Cerebellar nuclear complex (tissue), 1 donor: ENCODE data around the gene LMAN1L.

ENCODE experiments used
- DNase-seq, 2 experiments: peaks; one replicate each; lab custom pipeline; 2025; lab: John Stamatoyannopoulos, UW

The LMAN1L gene

DNA sequence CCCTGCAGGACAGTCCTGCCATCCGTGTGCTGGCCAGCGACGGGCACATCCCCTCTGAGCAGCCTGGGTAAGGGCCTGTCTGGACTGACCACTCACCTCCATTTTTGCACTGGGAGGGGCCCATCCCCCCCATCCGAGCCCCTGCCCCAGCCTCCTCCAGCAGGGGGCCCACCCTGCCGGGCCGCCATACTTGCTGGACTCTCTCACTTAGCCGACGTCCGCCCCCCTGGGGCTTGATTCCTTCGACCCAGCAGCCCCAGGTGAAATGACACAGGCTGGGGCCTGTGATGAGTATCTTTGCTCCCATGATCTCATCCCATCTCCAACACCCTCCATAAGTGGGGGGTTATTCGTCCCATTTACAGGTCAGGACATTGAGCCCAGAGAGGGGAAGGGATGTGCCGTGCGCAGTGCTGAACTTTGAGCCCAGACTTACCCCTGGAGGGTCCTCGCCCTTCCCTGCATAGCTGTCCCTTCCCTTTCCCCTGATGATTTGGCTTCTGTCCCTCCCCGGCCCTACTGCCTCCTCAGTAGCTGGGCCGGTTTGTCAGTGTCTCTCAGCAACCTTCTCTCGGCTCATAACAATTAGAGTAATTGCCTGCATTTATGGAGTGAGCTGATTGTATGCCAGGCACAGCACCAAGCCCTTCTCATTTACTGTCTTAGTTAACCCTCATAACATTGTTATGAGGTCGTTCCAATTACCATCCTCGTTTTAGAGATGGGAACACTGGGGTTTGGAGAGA is 4.2 kb downstream of the LMAN1L start:
- DNase-seq: no peak

DNA sequence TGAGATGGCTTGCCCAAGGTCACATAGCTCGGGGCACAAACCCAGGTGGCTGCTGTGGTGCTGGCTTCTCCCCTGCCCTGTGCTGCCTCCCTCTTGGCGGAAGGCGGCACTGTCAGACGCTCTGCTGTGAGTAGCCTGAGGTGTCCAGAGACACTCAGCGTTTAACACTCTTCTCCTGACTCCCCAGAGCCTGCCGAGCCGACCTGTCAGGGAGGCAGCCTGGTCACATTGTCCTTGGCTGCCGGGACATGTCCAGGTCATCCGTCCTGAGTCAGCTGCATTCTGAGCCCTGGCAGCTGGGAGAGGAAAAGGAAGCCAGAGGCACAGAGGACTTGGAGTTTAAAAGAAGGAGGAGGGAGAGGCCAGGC is 4.7 kb downstream of the LMAN1L start:
- DNase-seq: no peak

DNA sequence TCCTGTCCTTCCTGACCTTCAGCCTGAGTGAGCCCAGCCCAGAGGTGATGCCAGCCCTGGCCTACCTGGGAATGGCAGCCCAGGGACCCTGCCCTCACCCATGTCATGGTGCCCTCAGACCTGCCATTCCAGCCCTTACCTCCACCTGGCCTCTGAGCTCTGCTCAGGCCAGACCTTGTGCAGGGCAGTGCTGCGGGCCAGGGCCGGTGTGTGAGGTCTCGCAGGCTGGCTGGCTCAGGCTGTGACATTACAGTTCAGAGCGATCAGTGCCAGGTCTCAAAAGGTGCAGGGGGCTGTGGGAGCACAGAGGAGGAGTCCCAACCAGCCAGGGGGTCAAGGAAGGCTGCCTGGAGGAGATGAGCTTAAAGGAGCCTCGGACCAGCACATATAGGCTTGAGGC is 7.4 kb downstream of the LMAN1L start:
- DNase-seq: no peak

DNA sequence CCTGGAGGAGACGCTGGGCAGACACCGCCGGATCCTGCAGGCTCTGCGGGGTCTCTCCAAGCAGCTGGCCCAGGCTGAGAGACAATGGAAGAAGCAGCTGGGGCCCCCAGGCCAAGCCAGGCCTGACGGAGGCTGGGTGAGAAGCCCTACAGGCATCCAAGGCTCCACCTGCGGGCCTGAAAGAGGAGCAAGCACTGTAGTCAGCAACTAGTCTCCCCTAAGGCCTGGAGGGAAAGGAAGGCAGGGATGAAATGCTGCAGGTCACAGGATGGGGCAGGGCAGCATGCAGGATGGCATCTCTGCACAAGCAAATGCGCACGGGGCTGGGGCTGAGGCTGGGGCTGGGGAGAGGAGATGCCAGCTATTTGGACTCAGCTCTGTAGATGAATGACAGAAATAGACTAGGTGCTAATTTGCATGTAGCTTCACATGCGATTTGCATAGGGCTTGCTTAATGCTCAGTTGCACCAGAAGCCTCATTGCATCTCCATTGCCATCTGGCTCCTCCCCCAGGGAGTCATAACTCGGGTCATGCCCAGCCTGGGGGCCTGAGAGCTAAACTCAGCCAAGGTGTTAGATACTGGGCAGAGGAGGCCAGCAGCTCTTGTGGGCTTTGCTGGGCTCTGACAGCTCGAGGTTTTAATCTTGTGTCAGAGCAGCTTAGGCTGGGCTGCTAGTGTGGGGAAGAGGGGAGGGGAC is 8.6 kb downstream of the LMAN1L start:
- no peak for DNase-seq

DNA sequence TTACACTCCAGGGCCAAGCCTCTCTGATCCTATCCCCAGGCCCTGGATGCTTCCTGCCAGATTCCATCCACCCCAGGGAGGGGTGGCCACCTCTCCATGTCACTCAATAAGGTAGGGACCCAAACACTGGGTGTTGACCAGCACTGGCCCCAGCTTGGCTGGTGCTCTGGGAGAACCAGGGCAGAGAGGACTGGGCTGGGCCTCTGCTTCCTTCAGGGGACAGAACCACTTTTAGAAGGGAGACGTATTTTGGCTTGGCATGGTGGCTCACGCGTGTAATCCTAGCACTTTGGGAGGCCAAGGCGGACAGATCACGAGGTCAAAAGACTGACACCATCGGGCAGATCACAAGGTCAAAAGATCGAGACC is 9.1 kb downstream of the LMAN1L start:
- DNase-seq: no peak

DNA sequence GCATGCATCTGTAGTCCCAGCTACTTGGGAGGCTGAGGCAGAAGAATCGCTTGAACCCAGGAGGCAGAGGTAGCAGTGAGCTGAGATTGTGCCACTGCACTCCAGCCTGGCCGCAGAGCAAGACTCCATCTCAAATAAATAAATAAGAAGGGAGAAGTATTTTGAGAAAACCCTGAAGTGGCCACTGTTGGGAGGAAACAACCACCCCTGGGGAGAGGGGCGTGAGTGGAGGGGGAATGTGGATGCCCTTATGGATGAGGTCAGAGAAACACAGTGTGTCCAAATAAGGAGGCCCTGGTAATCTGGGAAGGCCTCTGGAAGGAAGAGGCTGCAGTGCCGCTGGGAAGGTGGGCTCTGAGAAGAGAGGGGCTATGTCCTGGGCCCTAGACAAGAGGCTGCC is 9.6 kb downstream of the LMAN1L start:
- DNase-seq: no peak

DNA sequence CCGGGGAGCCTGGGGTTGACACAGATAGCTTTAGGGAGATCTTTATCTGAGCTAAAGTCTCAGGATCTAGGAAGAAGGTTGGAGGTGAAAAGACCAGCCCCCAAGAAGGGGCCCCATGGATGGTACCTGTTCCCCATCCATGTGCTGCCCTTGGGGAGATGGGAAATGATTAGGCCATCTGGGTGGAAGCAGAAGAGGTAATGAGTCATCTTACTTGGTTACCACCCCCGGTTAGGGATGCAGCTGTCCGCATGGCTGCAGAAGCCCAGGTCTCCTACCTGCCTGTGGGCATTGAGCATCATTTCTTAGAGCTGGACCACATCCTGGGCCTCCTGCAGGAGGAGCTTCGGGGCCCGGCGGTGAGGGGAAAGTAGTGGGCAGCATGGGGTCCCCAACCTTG is 10.7 kb downstream of the LMAN1L start:
- no peak for DNase-seq

DNA sequence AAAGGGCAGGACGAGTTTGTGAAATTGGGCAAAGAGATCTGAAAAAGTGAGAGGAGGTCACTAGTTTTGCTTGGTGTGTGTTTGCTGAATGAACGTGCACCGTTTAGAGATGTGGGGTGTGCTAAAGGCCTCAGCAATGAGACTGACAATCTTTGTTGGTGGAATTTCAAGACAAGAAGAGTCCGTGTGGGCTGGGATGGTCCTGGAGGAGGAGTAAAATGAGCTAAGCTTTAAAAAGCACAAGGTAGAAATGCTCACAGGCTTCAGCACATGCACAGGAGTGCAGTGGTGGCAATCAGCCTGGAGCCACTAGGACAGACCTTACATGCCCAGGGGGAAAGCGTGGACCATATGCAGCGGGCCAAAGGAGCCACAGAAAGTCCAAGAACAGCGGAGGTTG is 12.3 kb downstream of the LMAN1L start:
- no peak for DNase-seq

DNA sequence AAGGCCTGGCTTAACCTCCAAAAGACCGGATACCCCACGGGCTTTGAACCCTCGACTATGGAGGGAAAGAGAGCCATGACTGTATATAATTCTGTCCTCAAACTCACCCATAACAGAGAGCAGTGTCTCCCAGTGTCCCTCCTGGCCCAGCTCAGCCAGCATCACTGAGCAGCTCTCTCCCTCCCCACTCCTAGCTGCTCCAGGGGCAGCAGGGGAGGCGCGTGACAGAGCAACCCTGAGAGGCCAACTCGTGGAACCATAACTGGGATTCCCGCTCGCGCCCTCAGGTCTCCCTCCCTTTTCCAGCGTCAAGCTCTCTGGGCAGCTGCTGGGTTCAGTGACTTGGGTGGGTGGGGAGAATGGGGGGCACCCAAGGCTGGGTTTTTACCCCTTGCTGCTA is 13.2 kb downstream of the LMAN1L start:
- no peak for DNase-seq

DNA sequence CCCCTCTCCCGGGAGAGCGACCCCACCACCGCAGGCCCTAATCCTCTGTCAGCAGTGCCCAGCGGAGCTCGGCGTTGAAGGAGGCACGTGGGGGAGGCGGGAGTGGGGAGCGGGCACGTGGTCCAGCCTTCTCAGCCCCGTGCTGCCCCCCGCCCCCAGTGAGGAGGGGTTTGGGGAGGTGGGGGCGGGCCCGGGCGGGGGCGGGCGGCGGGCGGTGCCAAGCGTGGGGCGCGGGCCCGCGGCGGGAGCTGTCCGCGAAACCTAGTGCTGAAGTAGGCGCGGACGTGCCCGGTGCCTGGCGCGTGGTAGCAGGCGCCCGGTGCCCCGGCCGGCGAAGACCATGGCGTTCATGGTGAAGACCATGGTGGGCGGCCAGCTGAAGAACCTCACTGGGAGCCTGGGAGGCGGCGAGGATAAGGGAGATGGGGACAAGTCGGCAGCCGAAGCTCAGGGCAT is 13.8 kb downstream of the LMAN1L start, which contains the start of gene CPLX3:
CPLX3 (plus strand) TSS at position 264 of the 456 bp plus-strand sequence; CDS start at position 341, 77 bp downstream.
- no peak for DNase-seq

DNA sequence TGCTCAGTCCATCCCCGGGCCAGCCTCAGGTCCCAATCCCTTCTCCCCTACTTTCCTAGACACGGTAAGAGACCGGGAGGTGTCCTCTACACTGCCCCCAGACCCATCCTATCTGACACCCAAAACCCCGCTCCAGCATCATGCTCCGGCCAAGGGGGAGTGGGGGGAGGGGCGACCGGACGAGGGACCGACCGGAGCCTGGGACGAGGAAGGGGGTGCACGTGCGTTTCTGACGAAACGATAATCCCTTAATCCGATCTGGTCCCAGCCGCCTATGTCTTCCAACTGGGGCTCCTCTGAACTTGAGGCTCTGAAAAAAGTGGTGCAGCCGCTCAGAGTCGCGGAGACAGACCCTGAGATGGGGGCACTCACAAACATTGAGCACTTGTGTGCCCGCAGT is 14.3 kb downstream of the LMAN1L start:
- no peak for DNase-seq

DNA sequence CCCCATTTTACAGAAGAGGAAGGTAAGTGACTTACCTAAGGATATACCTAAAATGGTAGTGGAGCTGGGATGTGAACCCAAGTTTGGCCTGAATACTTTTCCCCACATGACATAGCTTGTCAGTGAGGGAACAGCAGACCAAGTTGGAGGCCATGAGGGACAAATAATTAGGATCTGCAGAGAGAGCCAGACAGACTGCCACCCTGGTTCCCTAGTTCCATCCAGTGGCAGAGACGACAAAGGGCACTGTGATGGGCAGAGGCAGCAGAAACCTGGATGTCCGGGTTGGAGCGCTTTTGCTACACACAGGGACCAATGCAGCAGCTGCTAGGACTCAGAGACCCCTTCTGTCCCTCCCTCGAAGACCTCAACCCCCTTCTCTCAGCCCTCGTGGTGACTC is 15.0 kb downstream of the LMAN1L start:
- no peak for DNase-seq

DNA sequence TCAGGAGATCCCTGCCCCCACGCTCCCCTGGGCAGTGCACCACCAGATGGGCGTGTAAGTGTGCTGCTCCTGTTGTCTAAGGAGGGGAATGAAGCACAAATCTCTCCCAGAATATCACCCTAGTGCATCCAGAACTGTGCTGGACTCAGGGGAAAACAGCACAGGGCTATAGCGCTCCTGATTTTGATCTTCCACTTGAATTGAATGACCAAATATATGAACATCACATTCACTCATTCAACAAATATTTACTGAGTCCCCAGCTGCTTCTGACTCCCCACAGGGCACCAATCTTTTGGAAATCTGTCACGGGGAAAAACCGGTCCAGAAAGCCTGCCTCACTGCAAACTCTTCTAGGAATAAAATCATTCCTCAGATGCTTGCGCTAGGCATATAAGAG is 16.2 kb downstream of the LMAN1L start:
- DNase-seq: no peak

DNA sequence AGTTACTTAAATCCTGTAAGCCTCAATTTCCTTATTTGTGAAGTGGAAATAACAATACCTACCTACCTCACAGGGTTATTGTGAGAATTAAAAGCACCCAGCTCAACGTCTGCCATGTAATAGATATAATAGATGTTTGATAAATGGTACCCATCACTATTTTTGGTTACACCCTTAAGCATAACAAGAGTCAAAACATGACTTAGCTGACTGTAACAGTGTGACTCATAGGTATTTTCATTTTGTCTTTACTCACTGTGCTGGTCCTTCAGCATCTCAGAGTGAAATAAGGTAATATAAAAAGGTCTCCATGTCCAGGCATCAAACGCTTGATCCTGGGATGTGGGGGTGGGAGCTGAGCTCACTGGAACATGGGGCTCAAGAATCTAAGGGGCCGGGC is 16.9 kb downstream of the LMAN1L start:
- no peak for DNase-seq

DNA sequence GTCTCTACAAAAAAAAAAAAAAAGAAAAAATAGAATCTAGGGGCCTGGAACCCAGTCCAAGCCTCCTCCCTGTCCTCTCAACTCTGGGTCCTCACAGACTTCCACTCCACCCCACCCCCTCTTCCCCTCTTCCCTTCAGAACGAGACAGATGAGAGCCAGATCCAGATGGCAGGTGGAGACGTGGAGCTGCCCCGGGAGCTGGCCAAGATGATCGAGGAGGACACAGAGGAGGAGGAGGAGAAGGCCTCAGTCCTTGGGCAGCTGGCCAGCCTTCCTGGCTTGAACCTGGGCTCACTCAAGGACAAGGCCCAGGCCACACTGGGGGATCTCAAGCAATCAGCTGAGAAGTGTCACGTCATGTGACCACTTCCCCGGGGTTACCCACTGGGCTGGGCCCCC is 17.4 kb downstream of the LMAN1L start:
- DNase-seq: no peak

DNA sequence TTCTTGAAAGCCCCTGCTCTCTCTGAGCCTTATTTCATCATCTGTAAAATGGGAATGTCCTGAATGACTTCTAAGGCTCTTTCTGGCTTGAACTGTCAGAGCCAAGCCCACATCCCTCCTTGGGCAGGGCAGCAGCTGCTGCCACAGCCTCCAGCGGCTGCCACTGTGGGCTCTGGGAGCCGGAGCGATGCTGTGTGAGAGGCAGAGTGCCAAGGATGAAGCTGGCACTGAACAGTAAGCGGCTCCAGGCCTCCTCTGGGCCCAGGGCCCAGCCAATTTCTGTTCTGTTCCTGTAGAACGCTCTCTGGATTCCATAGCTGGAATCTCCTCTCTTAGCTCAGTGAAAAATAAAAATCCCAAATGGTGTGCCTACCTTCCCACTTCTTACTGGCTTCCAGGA is 18.2 kb downstream of the LMAN1L start:
- DNase-seq: no peak

DNA sequence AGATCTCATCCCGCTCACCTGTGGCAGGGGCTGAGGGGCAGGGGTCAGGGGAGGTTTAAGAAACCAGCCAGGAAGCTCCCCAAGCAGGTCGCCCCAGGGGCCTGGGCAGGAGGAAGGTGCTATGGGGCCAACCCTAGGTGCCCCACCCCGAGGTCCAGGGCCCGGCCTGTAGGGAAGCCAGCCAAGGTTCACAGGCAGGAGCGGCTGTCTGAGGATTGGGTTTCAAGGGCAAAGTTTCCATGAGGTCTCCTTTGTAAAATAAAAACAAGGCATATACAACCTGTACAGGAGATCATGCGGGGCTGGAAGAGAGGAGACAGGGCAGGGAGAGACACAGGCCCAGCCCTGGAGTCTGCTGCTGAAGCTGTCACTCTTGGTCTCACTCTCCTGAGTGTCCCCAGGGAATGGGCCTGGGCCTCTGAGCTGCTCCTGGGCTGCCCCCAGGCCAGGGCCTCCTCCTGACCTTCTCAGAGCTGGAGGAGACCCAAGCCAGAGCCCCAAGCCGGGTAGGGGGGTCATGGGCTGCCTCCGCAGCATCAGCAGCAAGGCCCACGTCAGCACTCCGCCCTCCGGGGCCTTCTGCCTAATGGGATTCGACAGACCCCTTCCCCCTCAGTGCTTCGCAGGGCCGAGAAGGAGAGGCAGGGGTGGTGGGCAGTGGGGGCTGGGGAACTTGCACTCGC is 19.3 kb downstream of the LMAN1L start:
- no peak for DNase-seq

DNA sequence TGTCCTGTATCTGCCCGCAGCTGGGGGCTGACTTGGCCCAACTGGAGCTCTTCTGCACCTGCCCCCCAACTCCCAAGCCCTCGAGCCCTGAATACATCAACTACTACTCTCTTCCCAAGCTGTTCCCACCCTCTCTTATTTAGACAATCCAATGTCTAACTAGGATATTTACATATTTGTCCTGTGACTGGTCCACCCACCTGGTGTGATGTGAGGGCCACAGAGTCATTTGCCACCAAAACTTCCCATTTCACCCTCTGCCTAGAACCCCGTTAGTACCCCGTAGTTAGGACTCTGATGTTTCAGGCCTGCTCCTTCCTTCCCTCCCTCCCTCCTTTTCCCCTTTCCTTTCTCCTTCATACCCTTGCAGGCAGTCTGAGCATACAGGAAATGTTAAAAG is 20.2 kb downstream of the LMAN1L start:
- DNase-seq: no peak

DNA sequence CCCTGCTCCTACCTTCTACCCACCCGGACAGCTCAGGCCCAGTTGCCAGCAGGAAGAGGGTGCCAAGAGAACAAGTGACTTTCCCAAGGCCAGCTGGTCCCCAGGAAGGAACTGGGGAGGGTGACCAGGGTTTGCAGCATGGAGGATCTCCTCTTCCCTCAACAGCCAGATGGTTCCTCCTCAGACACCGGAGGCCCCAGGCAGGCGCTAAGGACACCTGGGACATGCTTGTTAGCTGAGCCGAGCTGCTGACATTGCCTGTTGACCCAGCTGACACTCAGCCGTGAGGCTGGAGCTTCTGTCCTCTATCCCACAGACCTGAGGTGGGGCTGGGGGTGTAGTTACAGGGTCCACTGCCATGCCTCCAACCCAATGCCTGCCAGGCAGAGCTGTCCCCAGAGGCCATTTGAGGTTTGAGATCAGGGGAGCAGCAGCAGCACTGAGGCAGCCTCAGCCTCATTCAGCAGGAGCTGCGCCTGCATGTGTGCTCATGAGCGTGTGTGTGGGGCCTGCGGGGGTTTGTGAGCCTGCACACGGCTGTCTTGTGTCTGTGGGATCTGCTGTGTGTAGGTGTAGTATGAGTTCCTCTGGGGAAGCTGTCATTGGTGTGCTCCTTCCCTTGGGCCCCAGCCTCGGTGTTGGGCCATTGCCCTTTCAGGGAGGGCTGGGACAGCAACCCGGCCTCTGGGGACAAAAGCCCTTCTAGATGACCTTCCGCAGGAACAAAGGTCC is 20.9 kb downstream of the LMAN1L start:
- DNase-seq: no peak

DNA sequence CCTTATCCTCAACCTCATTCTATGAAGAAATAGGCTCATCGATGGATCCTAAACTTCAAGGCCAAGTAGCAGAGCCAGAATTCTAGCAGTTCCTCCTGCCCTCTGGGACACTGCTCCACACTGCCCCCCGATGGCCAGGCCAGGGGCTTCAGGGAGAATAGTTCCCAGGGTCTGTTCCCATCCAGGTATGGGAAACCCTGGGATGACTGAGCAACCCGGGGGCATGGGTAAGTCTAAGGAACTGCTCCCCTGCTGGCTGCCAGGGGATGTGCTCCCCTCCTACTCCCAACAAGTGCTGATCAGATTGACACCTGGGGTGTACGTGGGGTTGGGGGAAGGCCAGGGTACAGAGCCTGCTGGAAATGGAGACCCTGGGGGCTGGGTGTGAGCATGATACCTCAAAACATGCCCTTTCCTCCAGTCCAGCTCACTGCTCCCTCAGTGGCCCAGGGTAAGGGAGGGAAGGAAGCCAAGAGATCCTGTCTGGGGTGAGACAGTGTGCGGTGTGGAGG is 22.7 kb downstream of the LMAN1L start:
- DNase-seq: no peak

DNA sequence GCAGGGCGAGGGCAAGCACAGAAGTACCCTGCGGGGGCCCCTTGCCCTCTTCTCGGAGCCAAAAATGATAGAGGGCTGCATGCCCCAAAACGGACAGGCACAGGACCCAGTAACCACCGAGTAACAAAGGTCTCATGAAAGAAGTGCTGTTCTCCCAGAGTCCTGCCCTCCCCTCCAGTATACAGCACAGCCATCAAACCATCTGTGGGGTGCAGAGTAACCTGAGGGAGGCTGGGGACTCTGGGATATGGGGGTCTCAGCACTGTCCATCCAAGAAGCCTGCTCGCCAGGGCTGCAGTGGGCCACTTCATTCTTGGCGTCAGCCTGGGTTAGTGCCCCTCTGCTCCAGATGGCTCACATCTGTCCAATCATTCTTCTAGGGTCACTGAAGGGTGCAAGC is 24.2 kb downstream of the LMAN1L start:
- DNase-seq: no peak

DNA sequence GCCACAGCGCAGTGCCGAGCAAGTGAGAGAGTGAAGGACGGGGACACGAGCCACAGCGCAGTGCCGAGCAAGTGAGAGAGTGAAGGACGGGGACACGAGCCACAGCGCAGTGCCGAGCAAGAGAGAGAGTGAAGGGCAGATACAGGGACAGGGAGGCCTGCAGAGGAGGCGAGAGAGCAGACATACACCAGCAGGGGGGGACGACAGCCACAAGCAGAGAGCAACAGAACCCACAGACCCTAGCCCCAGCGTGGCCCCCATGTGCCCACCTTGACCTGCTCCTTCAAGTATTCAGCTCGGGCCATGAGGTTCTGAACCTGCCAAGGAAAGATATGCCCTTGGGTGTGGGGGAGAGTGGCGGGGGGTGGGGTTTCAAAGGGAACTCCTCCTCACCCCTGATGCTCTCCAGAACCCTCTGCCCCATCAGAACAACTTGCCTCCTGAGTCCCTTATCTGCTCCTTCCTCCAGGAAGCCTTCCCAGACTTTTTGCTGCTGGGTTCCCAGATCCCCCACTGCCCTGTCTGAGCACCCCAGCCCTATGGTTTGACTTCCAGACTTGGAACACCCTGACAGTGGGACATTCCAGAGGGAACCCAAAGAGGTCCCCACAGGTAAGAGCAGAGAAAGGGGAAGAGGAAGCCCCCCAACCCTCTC is 25.0 kb downstream of the LMAN1L start:
- DNase-seq: no peak
